Prostate gland (tissue), 2 donors: ENCODE results near the gene TRIO.

Source experiments
- POLR2A ChIP-seq: fragments of 450-650 bp; IDR thresholded peaks from one replicate; pipeline ENCODE4 v1.6.1; 2016; ENCODE audit warnings: antibody characterized with exemption, mild to moderate bottlenecking
- TF ChIP-seq, protein P1 (sequence below), 4 experiments: fragments of 200-600 bp in 2 of 4; fragments of 450-650 bp in 2 of 4; sonication (generic) in 2 of 4; IDR thresholded peaks; 1 replicate in 3 of 4; 2 replicates in 1 of 4; pipeline ENCODE4 v1.5.1; 2016 to 2019; ENCODE audit warnings: antibody characterized with exemption in 4 of 4, mild to moderate bottlenecking in 2 of 4, moderate library complexity in 2 of 4

DNA sequence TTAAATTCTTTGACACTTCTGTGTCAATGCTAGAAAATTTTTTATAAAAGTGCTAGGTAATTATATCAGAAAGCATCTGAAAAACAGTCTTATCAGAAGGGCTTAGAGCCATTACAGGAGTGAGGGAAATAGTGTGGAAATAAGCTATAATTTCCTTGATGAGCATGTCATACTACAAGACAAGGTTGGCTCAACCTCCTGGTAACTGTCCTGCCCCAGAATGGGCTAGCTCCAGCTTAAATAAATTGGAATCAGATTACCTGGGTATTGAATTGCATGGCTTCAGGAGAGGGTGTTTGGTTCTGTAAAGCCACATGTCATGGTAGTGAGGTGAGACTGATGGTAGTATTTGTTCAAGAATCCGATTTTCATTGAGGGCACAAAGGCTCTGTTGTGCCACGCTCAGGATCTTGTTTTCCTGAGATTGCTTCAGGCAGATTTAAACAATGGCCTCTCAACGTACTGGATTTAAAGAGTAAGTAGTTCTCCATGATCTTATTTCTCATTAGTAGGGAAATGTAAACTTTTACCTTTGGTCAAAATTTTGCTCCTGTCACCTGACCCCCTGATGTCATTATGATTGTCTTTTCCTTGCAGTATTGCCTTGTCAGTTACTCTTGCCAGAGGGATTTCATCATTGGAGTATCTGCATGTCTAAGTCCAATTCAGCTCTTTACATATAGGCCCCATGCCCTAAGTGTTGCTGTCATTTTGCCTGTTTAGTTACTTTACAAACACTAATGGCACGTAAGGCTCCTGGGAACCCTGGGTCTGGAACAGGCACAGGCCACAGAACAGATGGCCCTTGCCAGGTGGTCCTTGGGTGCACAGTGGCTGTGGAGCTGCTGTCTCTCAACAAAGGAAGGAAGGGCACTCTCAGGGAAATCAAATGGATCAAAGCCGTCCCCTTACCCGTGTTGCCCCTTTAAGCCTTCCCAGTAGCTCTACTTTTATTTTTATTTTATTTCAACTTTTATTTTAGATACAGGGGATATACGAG, 21.3 kb downstream of the TRIO start:
- TF ChIP-seq, protein P1, sequence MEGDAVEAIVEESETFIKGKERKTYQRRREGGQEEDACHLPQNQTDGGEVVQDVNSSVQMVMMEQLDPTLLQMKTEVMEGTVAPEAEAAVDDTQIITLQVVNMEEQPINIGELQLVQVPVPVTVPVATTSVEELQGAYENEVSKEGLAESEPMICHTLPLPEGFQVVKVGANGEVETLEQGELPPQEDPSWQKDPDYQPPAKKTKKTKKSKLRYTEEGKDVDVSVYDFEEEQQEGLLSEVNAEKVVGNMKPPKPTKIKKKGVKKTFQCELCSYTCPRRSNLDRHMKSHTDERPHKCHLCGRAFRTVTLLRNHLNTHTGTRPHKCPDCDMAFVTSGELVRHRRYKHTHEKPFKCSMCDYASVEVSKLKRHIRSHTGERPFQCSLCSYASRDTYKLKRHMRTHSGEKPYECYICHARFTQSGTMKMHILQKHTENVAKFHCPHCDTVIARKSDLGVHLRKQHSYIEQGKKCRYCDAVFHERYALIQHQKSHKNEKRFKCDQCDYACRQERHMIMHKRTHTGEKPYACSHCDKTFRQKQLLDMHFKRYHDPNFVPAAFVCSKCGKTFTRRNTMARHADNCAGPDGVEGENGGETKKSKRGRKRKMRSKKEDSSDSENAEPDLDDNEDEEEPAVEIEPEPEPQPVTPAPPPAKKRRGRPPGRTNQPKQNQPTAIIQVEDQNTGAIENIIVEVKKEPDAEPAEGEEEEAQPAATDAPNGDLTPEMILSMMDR (IDR thresholded peaks at IDR 0.05): no peak
- no peak for TF ChIP-seq POLR2A
